Endothelial cell of umbilical vein (primary cell): ENCODE results near the gene DAB2IP.

Source experiments
- CTCF ChIP-seq, 2 donors: IDR thresholded peaks; 1 replicate in 1 of 2; 2 replicates in 1 of 2; pipeline ENCODE4 v1.5.1; 2011; ENCODE audit warnings: low read length in 2 of 2, mild to moderate bottlenecking in 2 of 2, moderate library complexity in 2 of 2, control low read depth in 1 of 2, inconsistent platforms in 1 of 2, low read depth in 1 of 2; ENCODE audit not compliant: insufficient read depth in 1 of 2; ENCODE audit errors: extremely low read depth in 1 of 2
- EZH2 ChIP-seq: IDR thresholded peaks from 2 replicates; pipeline ENCODE4 v1.6.1; 2012; ENCODE audit warnings: borderline replicate concordance, low read depth, mild to moderate bottlenecking, moderate library complexity, low read length, inconsistent platforms; ENCODE audit not compliant: severe bottlenecking
- JUN ChIP-seq: IDR thresholded peaks from 2 replicates; pipeline ENCODE4 v1.6.1; 2011; ENCODE audit warnings: borderline replicate concordance, low read depth; ENCODE audit not compliant: insufficient read length, insufficient read depth
- MAX ChIP-seq: IDR thresholded peaks from 2 replicates; pipeline ENCODE4 v1.6.1; 2011; ENCODE audit not compliant: insufficient read depth, insufficient read length
- MYC ChIP-seq: IDR thresholded peaks from one replicate; pipeline ENCODE4 v1.6.1; 2011; ENCODE audit warnings: mild to moderate bottlenecking, low read depth, low read length
- POLR2A ChIP-seq: IDR thresholded peaks from 2 replicates; pipeline ENCODE4 v1.6.1; 2012; ENCODE audit warnings: low read depth, mild to moderate bottlenecking, control low read depth, low read length
- POLR2AphosphoS5 ChIP-seq: IDR thresholded peaks from 2 replicates; pipeline ENCODE4 v1.6.1; 2012; ENCODE audit warnings: low read depth, mild to moderate bottlenecking, control low read depth, low read length, moderate library complexity; ENCODE audit not compliant: insufficient read depth

- TF ChIP-seq POLR2AphosphoS5 = no peak
- no peak for TF ChIP-seq POLR2A
- no peak for TF ChIP-seq CTCF (IDR thresholded peaks at IDR 0.05; ENCODE audit: extremely low read depth in 1 of 2, insufficient read depth in 1 of 2, low read depth in 1 of 2, low read length in 2 of 2)
- TF ChIP-seq MAX = no peak
- TF ChIP-seq EZH2 = no peak
- TF ChIP-seq MYC = no peak
- TF ChIP-seq JUN = no peak
Measured at GRCh38 chr9:121648172-121648571, 3.3 kb upstream of the DAB2IP start.
